Measurements from ENCODE around the gene PADI4.

PADI4 gene

GRCh38 chr1:17356387-17357026 lies 48.5 kb downstream of the PADI4 start:
- FAIRE-seq, result no peak
- no peak for DNase-seq (ENCODE audit: insufficient read length)
- TF ChIP-seq TAF1 (IDR thresholded peaks at IDR 0.05; ENCODE audit: borderline replicate concordance, low read depth, low read length) (no peak), POLR2A (IDR thresholded peaks at IDR 0.05; ENCODE audit: low read depth, low read length) (no peak), POLR2AphosphoS5 (IDR thresholded peaks at IDR 0.05; ENCODE audit: low read depth, low read length) (no peak)

GRCh38 chr1:17358557-17358956 lies 50.6 kb downstream of the PADI4 start:
- DNase-seq (ENCODE audit: insufficient read length) (no peak), FAIRE-seq (no peak)
- TF ChIP-seq POLR2A (IDR thresholded peaks at IDR 0.05; ENCODE audit: low read depth, low read length) (no peak), TAF1 (IDR thresholded peaks at IDR 0.05; ENCODE audit: borderline replicate concordance, low read depth, low read length) (no peak), POLR2AphosphoS5 (IDR thresholded peaks at IDR 0.05; ENCODE audit: low read depth, low read length) (no peak)

DNA sequence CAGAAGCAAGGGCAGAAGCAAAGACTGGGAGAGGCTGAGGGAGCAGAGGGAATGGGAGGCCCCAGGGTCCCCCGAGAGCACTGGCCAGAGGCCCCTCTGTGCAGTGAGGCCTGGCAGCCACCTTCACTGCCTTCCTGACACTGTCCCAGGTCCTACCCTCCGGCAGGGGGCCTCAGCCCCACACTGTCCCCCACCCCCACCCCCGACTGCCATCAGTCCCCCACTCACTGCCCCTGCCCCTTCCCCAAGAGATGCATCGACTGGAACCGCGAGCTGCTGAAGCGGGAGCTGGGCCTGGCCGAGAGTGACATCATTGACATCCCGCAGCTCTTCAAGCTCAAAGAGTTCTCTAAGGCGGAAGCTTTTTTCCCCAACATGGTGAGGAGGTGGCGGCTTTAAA lies 51.0 kb downstream of the PADI4 start:
- DNase-seq (ENCODE audit: insufficient read length) (no peak), FAIRE-seq (no peak)
- TF ChIP-seq POLR2A (IDR thresholded peaks at IDR 0.05; ENCODE audit: low read depth, low read length), result no peak
- TF ChIP-seq TAF1 (IDR thresholded peaks at IDR 0.05; ENCODE audit: borderline replicate concordance, low read depth, low read length), result no peak
- TF ChIP-seq POLR2AphosphoS5 (IDR thresholded peaks at IDR 0.05; ENCODE audit: low read depth, low read length), result no peak

- FAIRE-seq (no peak), DNase-seq (ENCODE audit: insufficient read length) (no peak)
- TF ChIP-seq POLR2A (IDR thresholded peaks at IDR 0.05; ENCODE audit: low read depth, low read length), result no peak
- no peak for TF ChIP-seq TAF1 (IDR thresholded peaks at IDR 0.05; ENCODE audit: borderline replicate concordance, low read depth, low read length)
- no peak for TF ChIP-seq POLR2AphosphoS5 (IDR thresholded peaks at IDR 0.05; ENCODE audit: low read depth, low read length)
Observed at GRCh38 chr1:17359808-17360207, 51.8 kb downstream of the PADI4 start.

- no peak for FAIRE-seq
- no peak for DNase-seq (ENCODE audit: insufficient read length)
- TF ChIP-seq TAF1 (IDR thresholded peaks at IDR 0.05; ENCODE audit: borderline replicate concordance, low read depth, low read length) (no peak), POLR2AphosphoS5 (IDR thresholded peaks at IDR 0.05; ENCODE audit: low read depth, low read length) (no peak), POLR2A (IDR thresholded peaks at IDR 0.05; ENCODE audit: low read depth, low read length) (no peak)
Observed at GRCh38 chr1:17360272-17360956, 52.4 kb downstream of the PADI4 start.

GRCh38 chr1:17361687-17362086 lies 53.7 kb downstream of the PADI4 start:
- no peak for FAIRE-seq
- no peak for DNase-seq (ENCODE audit: insufficient read length)
- no peak for TF ChIP-seq POLR2A (IDR thresholded peaks at IDR 0.05; ENCODE audit: low read depth, low read length)
- no peak for TF ChIP-seq TAF1 (IDR thresholded peaks at IDR 0.05; ENCODE audit: borderline replicate concordance, low read depth, low read length)
- TF ChIP-seq POLR2AphosphoS5 (IDR thresholded peaks at IDR 0.05; ENCODE audit: low read depth, low read length), result no peak

DNA sequence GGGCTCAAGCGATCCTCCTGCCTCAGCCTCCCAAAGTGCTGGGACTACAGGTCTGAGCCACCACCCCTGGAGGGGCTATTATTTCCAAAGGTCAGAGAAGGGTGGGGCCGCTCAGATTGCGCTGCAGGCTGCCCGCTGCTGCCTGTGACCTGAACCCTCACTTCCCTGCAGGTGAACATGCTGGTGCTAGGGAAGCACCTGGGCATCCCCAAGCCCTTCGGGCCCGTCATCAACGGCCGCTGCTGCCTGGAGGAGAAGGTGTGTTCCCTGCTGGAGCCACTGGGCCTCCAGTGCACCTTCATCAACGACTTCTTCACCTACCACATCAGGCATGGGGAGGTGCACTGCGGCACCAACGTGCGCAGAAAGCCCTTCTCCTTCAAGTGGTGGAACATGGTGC lies 55.4 kb downstream of the PADI4 start:
- FAIRE-seq (no peak), DNase-seq (ENCODE audit: insufficient read length) (no peak)
- TF ChIP-seq POLR2A (IDR thresholded peaks at IDR 0.05; ENCODE audit: low read depth, low read length), result no peak
- no peak for TF ChIP-seq TAF1 (IDR thresholded peaks at IDR 0.05; ENCODE audit: borderline replicate concordance, low read depth, low read length)
- no peak for TF ChIP-seq POLR2AphosphoS5 (IDR thresholded peaks at IDR 0.05; ENCODE audit: low read depth, low read length)

DNA sequence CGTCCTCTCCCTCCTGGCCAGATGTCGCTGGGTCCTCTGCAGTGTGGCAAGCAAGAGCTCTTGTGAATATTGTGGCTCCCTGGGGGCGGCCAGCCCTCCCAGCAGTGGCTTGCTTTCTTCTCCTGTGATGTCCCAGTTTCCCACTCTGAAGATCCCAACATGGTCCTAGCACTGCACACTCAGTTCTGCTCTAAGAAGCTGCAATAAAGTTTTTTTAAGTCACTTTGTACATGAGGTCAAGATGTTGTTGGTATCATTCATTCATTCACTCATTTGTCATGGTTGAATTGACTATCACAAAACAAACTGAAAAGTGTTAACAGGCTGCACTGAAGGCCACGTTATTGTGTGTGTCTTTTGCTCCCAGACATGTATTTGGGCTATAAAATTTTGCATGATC lies 55.8 kb downstream of the PADI4 start:
- no peak for FAIRE-seq
- TF ChIP-seq POLR2AphosphoS5 (IDR thresholded peaks at IDR 0.05; ENCODE audit: low read depth, low read length), result no peak
- TF ChIP-seq TAF1 (IDR thresholded peaks at IDR 0.05; ENCODE audit: borderline replicate concordance, low read depth, low read length), result no peak
- no peak for TF ChIP-seq POLR2A (IDR thresholded peaks at IDR 0.05; ENCODE audit: low read depth, low read length)

DNA sequence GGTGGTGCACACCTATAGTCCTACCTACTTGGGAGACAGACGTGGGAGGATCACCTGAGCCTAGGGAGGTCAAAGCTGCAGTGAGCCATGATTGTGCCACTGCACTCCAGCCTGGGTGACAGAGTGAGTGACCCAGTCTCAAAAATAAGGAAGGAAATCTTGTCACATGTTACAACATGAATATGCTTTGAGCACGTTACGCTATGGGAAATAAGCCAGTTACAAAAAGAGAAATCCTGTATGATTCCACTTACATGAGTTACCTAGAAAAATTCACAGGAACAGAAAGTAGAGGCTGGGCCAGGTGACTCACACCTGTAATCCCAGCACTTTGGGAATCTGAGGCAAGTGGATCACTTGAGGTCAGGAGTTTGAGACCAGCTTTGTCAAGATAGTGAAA lies 57.3 kb downstream of the PADI4 start:
- DNase-seq (ENCODE audit: insufficient read length) (no peak), FAIRE-seq (no peak)
- TF ChIP-seq POLR2AphosphoS5 (IDR thresholded peaks at IDR 0.05; ENCODE audit: low read depth, low read length) (no peak), TAF1 (IDR thresholded peaks at IDR 0.05; ENCODE audit: borderline replicate concordance, low read depth, low read length) (no peak), POLR2A (IDR thresholded peaks at IDR 0.05; ENCODE audit: low read depth, low read length) (no peak)

More for the DNA sequence above, 55.8 kb downstream of the PADI4 start:
- DNase-seq (ENCODE audit: insufficient read length), result no peak

- DNase-seq (ENCODE audit: insufficient read length) (no peak), FAIRE-seq (no peak)
- no peak for TF ChIP-seq POLR2AphosphoS5 (IDR thresholded peaks at IDR 0.05; ENCODE audit: low read depth, low read length)
- no peak for TF ChIP-seq TAF1 (IDR thresholded peaks at IDR 0.05; ENCODE audit: borderline replicate concordance, low read depth, low read length)
- TF ChIP-seq POLR2A (IDR thresholded peaks at IDR 0.05; ENCODE audit: low read depth, low read length), result no peak
Observed at GRCh38 chr1:17369466-17369865, 61.5 kb downstream of the PADI4 start.

- DNase-seq (ENCODE audit: insufficient read length) (no peak), FAIRE-seq (peak; percentile 14)
- no peak for TF ChIP-seq TAF1 (IDR thresholded peaks at IDR 0.05; ENCODE audit: borderline replicate concordance, low read depth, low read length)
- no peak for TF ChIP-seq POLR2A (IDR thresholded peaks at IDR 0.05; ENCODE audit: low read depth, low read length)
- no peak for TF ChIP-seq POLR2AphosphoS5 (IDR thresholded peaks at IDR 0.05; ENCODE audit: low read depth, low read length)
Observed at GRCh38 chr1:17370618-17371017, 62.6 kb downstream of the PADI4 start.

- TF ChIP-seq POLR2AphosphoS5 (IDR thresholded peaks at IDR 0.05; ENCODE audit: low read depth, low read length) (no peak), TAF1 (IDR thresholded peaks at IDR 0.05; ENCODE audit: borderline replicate concordance, low read depth, low read length) (no peak), POLR2A (IDR thresholded peaks at IDR 0.05; ENCODE audit: low read depth, low read length) (no peak)
- FAIRE-seq (no peak), DNase-seq (ENCODE audit: insufficient read length) (no peak)
Observed at GRCh38 chr1:17371896-17372295, 63.9 kb downstream of the PADI4 start, which contains the start of gene PADI6. TSS of gene PADI6 (plus strand) at chr1:17372196. CDS start at chr1:17372246, 50 bp downstream.
